K562 (cell line): ENCODE data around the gene CXCL17.

Source experiments
- AFF4 ChIP-seq: sonication (generic); formaldehyde crosslinking; IDR thresholded peaks from 2 replicates; pipeline ENCODE4 v1.8.0; 2023; ENCODE audit warnings: mild to moderate bottlenecking, missing genetic modification reagents
- ATF3 ChIP-seq, 2 experiments: fragments of 450-650 bp in 1 of 2; sonication (generic) in 1 of 2; formaldehyde crosslinking in 1 of 2; IDR thresholded peaks in 1 of 2; conservative IDR thresholded peaks in 1 of 2; 2 replicates each; pipeline versions ENCODE4 v1.6.1 to v1.8.1; 2016 to 2023; ENCODE audit warnings: mild to moderate bottlenecking in 2 of 2, moderate library complexity in 2 of 2, inconsistent platforms in 1 of 2, missing genetic modification reagents in 1 of 2
- BCLAF1 ChIP-seq, 2 experiments: fragments of 450-650 bp in 1 of 2; IDR thresholded peaks; 2 replicates each; pipeline ENCODE4 v1.6.1; 2011 to 2017; ENCODE audit warnings: low read depth in 2 of 2, antibody characterized with exemption in 1 of 2, borderline replicate concordance in 1 of 2, low read length in 1 of 2, mild to moderate bottlenecking in 1 of 2, mixed read lengths in 1 of 2; ENCODE audit not compliant: control insufficient read depth in 1 of 2
- BHLHE40 ChIP-seq: IDR thresholded peaks from 2 replicates; pipeline ENCODE4 v1.6.1; 2011; ENCODE audit warnings: low read length, improper control_type of control experiment
- CTCF ChIP-seq, 3 experiments: IDR thresholded peaks in 2 of 3; conservative IDR thresholded peaks in 1 of 3; 2 replicates each; pipeline ENCODE4 v1.5.1; 2011 to 2012; ENCODE audit warnings: low read length in 3 of 3, mild to moderate bottlenecking in 3 of 3, control low read depth in 2 of 3, improper control_type of control experiment in 1 of 3, inconsistent platforms in 1 of 3, low read depth in 1 of 3, mixed read lengths in 1 of 3, moderate library complexity in 1 of 3; ENCODE audit not compliant: insufficient read depth in 2 of 3
- ELF1 ChIP-seq: fragments of 200-800 bp; sonication (Bioruptor generic); IDR thresholded peaks from 2 replicates; pipeline ENCODE4 v1.6.1; 2016; ENCODE audit warnings: missing genetic modification characterization, missing compliant biosample characterization
- HIVEP1 ChIP-seq: fragments of 250-450 bp; sonication (Bioruptor Pico); IDR thresholded peaks from 2 replicates; pipeline ENCODE4 v1.4.0; 2020; ENCODE audit warnings: mild to moderate bottlenecking

GRCh38 chr19:42380155-42380554, 62.6 kb downstream of the CXCL17 start:
- TF ChIP-seq CTCF (IDR thresholded peaks at IDR 0.05 in 2 of 3, conservative IDR thresholded peaks at IDR 0.05 in 1 of 3; ENCODE audit: insufficient read depth in 2 of 3, low read depth in 1 of 3, low read length in 3 of 3) = no peak
- no peak for TF ChIP-seq BCLAF1 (IDR thresholded peaks at IDR 0.05; ENCODE audit: borderline replicate concordance in 1 of 2, control insufficient read depth in 1 of 2, low read depth in 2 of 2, low read length in 1 of 2)
- TF ChIP-seq AFF4 (CRISPR knock-in tag) = no peak
- TF ChIP-seq ELF1 = no peak
- TF ChIP-seq HIVEP1 (CRISPR knock-in tag) = no peak
- no peak for TF ChIP-seq ATF3 (IDR thresholded peaks at IDR 0.05)
- TF ChIP-seq ATF3 (CRISPR knock-in tag; conservative IDR thresholded peaks at IDR 0.05) = no peak
- no peak for TF ChIP-seq BHLHE40
